ENCODE measurements around the gene CDH4. TPM values are rescaled to one million over a fixed set of nuclear protein-coding genes. Genes with fewer than 3 reads are reported as not detected.

Gene CDH4
- total and polyA plus RNA-seq, 2 of the 4 experiments (the other 2 are of a cell fraction), result 1.6 to 3.5 TPM

DNA sequence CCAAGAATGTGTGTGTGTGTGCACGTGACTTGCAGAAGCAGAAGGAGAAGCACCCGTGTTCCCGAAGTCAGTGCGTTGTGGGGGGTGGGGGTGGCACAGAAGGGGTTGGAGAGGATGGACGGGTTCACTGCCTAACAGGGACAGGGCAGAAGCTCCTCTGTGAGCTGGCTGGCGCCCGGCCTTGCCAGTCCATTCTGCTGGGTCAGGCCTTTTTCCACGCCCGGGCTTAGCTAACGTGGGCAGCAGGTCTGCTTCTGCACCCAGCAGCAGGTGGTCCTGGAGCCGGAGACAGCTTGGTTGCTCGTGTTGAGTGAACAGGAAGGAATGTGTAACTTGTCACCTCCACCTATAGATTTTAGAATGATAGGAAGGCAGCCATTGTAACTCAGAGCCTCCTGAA is 374.4 kb downstream of the CDH4 start:
- Histone ChIP-seq H3K4me2 (ENCODE audit: low read depth, low read length) (no peak overlapping the region), H3K36me3 (ENCODE audit: control insufficient read depth, insufficient read depth, low read length) (no peaks in the 10 kb centered on the region), H3K56ac (ENCODE audit: extremely low read depth, insufficient read depth, low read length) (no peak overlapping the region), H3K4ac (ENCODE audit: low read depth, low read length) (no peak overlapping the region), H2AFZ (replicated peaks; ENCODE audit: low read length, poor library complexity) (no peak overlapping the region), H3K9me3 (ENCODE audit: control insufficient read depth, insufficient read depth, low read length) (no peaks in the 10 kb centered on the region), H3K79me1 (ENCODE audit: low read depth in 1 of 2, low read length in 2 of 2) (no peaks in the 10 kb centered on the region), H2BK20ac (ENCODE audit: low read depth, low read length) (no peak overlapping the region), H4K91ac (ENCODE audit: insufficient read depth, low read depth, low read length) (no peak overlapping the region), H4K20me1 (ENCODE audit: insufficient read depth, low read length) (no peaks in the 10 kb centered on the region), H4K5ac (ENCODE audit: low read depth, low read length) (no peak overlapping the region), H2BK5ac (ENCODE audit: low read depth, low read length, poor library complexity, severe bottlenecking) (no peak overlapping the region), H4K8ac (ENCODE audit: low read depth in 2 of 2, low read length in 2 of 2) (no peak overlapping the region), H3K14ac (replicated peaks; ENCODE audit: low read depth, low read length) (no peak overlapping the region), H3K4me3 (ENCODE audit: insufficient read depth, low read depth, low read length) (no peak overlapping the region), H3K9me1 (ENCODE audit: insufficient read depth, low read length) (no peaks in the 10 kb centered on the region), H3K23ac (ENCODE audit: low read depth, low read length) (no peak overlapping the region), H3K27ac (ENCODE audit: insufficient read depth, low read length) (no peak overlapping the region), H2BK120ac (ENCODE audit: low read depth, low read length) (no peak overlapping the region), H3K27me3 (ENCODE audit: control insufficient read depth, insufficient read depth, low read length) (no peaks in the 10 kb centered on the region; the same call in 1 of the 2 replicates), H3K18ac (ENCODE audit: low read depth, low read length) (no peak overlapping the region), H2BK15ac (ENCODE audit: low read depth, low read length) (no peak overlapping the region), H2AK5ac (ENCODE audit: low read depth, low read length) (no peak overlapping the region), H2AK9ac (replicated peaks; ENCODE audit: low read depth, low read length, poor library complexity) (no peak overlapping the region), H3K9ac (ENCODE audit: low read depth, low read length) (no peak overlapping the region), H3K4me1 (ENCODE audit: control insufficient read depth, insufficient read depth, low read length) (no peaks in the 10 kb centered on the region)
- WGBS, 2 experiments (ENCODE audit: extremely low coverage in 2 of 2, insufficient read length in 1 of 2), result 83% methylated on average over 6 of the region's 12 CpGs; no CpG with 5 or more reads in 1 of the 2 experiments
- in situ Hi-C loops (cut with MboI; ENCODE audit: low sequenced_read_pairs) (no loop called here), intact Hi-C loops (cut with micrococcal nuclease) (no loop called here), dilution Hi-C loops (cut with HindIII; ENCODE audit: low sequenced_read_pairs, unreplicated experiment) (no loop called here)
- ChIA-PET POLR2A (ENCODE audit: unreplicated experiment) (no interaction called here), CTCF (no interaction called here)
- DNase-seq (no peak), ATAC-seq (ENCODE audit: low read depth) (no peak)
- TF ChIP-seq, protein P1, sequence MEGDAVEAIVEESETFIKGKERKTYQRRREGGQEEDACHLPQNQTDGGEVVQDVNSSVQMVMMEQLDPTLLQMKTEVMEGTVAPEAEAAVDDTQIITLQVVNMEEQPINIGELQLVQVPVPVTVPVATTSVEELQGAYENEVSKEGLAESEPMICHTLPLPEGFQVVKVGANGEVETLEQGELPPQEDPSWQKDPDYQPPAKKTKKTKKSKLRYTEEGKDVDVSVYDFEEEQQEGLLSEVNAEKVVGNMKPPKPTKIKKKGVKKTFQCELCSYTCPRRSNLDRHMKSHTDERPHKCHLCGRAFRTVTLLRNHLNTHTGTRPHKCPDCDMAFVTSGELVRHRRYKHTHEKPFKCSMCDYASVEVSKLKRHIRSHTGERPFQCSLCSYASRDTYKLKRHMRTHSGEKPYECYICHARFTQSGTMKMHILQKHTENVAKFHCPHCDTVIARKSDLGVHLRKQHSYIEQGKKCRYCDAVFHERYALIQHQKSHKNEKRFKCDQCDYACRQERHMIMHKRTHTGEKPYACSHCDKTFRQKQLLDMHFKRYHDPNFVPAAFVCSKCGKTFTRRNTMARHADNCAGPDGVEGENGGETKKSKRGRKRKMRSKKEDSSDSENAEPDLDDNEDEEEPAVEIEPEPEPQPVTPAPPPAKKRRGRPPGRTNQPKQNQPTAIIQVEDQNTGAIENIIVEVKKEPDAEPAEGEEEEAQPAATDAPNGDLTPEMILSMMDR (conservative IDR thresholded peaks at IDR 0.05; ENCODE audit: low read depth, low read length), result no peak
- TF ChIP-seq NFE2L2 (IDR thresholded peaks at IDR 0.05; ENCODE audit: low read depth, low read length) (no peak), SMC3 (IDR thresholded peaks at IDR 0.05; ENCODE audit: low read depth, low read length) (no peak), BHLHE40 (IDR thresholded peaks at IDR 0.05; ENCODE audit: low read depth, low read length) (no peak), RAD21 (IDR thresholded peaks at IDR 0.05; ENCODE audit: low read length) (no peak), RFX5 (IDR thresholded peaks at IDR 0.05; ENCODE audit: low read depth, low read length) (no peak), MAZ (IDR thresholded peaks at IDR 0.05; ENCODE audit: borderline replicate concordance, low read depth, low read length) (no peak), CEBPB (IDR thresholded peaks at IDR 0.05; ENCODE audit: low read depth, low read length) (no peak), MAFK (IDR thresholded peaks at IDR 0.05; ENCODE audit: low read depth, low read length) (no peak), RCOR1 (IDR thresholded peaks at IDR 0.05; ENCODE audit: insufficient replicate concordance, low read length) (no peak), POLR2A (IDR thresholded peaks at IDR 0.05; ENCODE audit: low read depth, low read length) (no peak), CHD1 (IDR thresholded peaks at IDR 0.05; ENCODE audit: low read depth, low read length) (no peak), MXI1 (IDR thresholded peaks at IDR 0.05; ENCODE audit: borderline replicate concordance, low read depth, low read length) (no peak), FOS (IDR thresholded peaks at IDR 0.05; ENCODE audit: low read depth, low read length) (no peak)
- TF ChIP-seq, protein P2, sequence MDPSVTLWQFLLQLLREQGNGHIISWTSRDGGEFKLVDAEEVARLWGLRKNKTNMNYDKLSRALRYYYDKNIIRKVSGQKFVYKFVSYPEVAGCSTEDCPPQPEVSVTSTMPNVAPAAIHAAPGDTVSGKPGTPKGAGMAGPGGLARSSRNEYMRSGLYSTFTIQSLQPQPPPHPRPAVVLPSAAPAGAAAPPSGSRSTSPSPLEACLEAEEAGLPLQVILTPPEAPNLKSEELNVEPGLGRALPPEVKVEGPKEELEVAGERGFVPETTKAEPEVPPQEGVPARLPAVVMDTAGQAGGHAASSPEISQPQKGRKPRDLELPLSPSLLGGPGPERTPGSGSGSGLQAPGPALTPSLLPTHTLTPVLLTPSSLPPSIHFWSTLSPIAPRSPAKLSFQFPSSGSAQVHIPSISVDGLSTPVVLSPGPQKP (IDR thresholded peaks at IDR 0.05; ENCODE audit: borderline replicate concordance, low read depth, low read length), result no peak
- TF ChIP-seq, protein P3, sequence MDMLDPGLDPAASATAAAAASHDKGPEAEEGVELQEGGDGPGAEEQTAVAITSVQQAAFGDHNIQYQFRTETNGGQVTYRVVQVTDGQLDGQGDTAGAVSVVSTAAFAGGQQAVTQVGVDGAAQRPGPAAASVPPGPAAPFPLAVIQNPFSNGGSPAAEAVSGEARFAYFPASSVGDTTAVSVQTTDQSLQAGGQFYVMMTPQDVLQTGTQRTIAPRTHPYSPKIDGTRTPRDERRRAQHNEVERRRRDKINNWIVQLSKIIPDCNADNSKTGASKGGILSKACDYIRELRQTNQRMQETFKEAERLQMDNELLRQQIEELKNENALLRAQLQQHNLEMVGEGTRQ (IDR thresholded peaks at IDR 0.05; ENCODE audit: low read depth, low read length), result no peak
- no TSS peak for BruUV-seq (replicated peaks)

Measured in IMR-90 (cell line).